SK-N-SH (cell line): ENCODE data around the gene NEURL3. TPM values are rescaled to one million over a fixed set of nuclear protein-coding genes. Genes with fewer than 3 reads are reported as not detected.

Experiments
- CTCF ChIA-PET: fragments of 300-600, 350-600 bp; formaldehyde crosslinking; extraction: SDS; loops from one replicate; lab custom pipeline; 2021; lab: Yijun Ruan, JAX
- POLR2A ChIA-PET: fragments of 350-600 bp; sonication (Branson Sonifier 250); formaldehyde crosslinking; extraction: SDS; loops from one replicate; lab custom pipeline; 2020; ENCODE audit warnings: antibody characterized with exemption, inconsistent platforms; lab: Yijun Ruan, JAX
- DNase-seq: peaks from one replicate; pipeline ENCODE4 v3.0.0; 2012
- H2AFZ ChIP-seq: fragments of 200-600 bp; sonication (generic); 2 replicates; pipeline ENCODE4 v1.8.1; 2016; ENCODE audit warnings: antibody characterized with exemption, mild to moderate bottlenecking, low read depth
- H3F3A ChIP-seq: fragments of 200-600 bp; sonication (generic); replicated peaks from 2 replicates; pipeline ENCODE3; 2016; ENCODE audit warnings: antibody characterized with exemption, mild to moderate bottlenecking; ENCODE audit not compliant: insufficient read depth
- H3K27ac ChIP-seq, 2 experiments: fragments of 200-500 bp in 1 of 2; fragments of 200-600 bp in 1 of 2; sonication (Bioruptor generic) in 1 of 2; sonication (generic), shearing (Covaris generic) in 1 of 2; 2 replicates each; pipeline versions ENCODE4 v1.5.1 to v1.6.1; 2014 to 2016; ENCODE audit warnings: low read depth in 2 of 2, inconsistent platforms in 1 of 2, low read length in 1 of 2, mild to moderate bottlenecking in 1 of 2, mixed read lengths in 1 of 2
- H3K27me3 ChIP-seq: fragments of 200-600 bp; sonication (generic), shearing (Covaris generic); 2 replicates; pipeline ENCODE4 v1.6.1; 2016; ENCODE audit warnings: mixed run types; ENCODE audit not compliant: insufficient read depth
- H3K36me3 ChIP-seq, 2 experiments: fragments of 200-500 bp in 1 of 2; fragments of 200-600 bp in 1 of 2; sonication (Bioruptor generic) in 1 of 2; sonication (generic) in 1 of 2; replicated peaks in 1 of 2; 2 replicates each; pipeline versions ENCODE3 to v1.5.1; 2014 to 2016; ENCODE audit warnings: low read length in 1 of 2, mild to moderate bottlenecking in 1 of 2; ENCODE audit not compliant: insufficient read depth in 2 of 2, control insufficient read depth in 1 of 2
- H3K4me1 ChIP-seq, 2 experiments: fragments of 200-500 bp in 1 of 2; fragments of 200-600 bp in 1 of 2; sonication (Bioruptor generic) in 1 of 2; sonication (generic), shearing (Covaris generic) in 1 of 2; 2 replicates each; pipeline versions ENCODE4 v1.5.1 to v1.6.1; 2014 to 2016; ENCODE audit warnings: low read depth in 1 of 2, low read length in 1 of 2, mixed run types in 1 of 2; ENCODE audit not compliant: insufficient read depth in 2 of 2, control insufficient read depth in 1 of 2
- H3K4me2 ChIP-seq: fragments of 200-600 bp; sonication (generic), shearing (Covaris generic); 2 replicates; pipeline ENCODE4 v1.6.1; 2017; ENCODE audit warnings: mixed run types
- H3K4me3 ChIP-seq, 2 experiments: fragments of 200-500 bp in 1 of 2; fragments of 200-600 bp in 1 of 2; sonication (Bioruptor generic) in 1 of 2; sonication (generic), shearing (Covaris generic) in 1 of 2; 2 replicates each; pipeline versions ENCODE4 v1.5.1 to v1.8.1; 2014 to 2016; ENCODE audit warnings: low read depth in 2 of 2, inconsistent platforms in 1 of 2, low read length in 1 of 2, mild to moderate bottlenecking in 1 of 2, mixed read lengths in 1 of 2, moderate library complexity in 1 of 2
- H3K79me2 ChIP-seq: fragments of 200-600 bp; sonication (generic); 2 replicates; pipeline ENCODE4 v1.8.1; 2017; ENCODE audit warnings: mild to moderate bottlenecking; ENCODE audit not compliant: insufficient read depth
- H3K9ac ChIP-seq: fragments of 200-600 bp; sonication (generic); 2 replicates; pipeline ENCODE4 v1.6.1; 2017; ENCODE audit warnings: mixed run types
- H3K9me2 ChIP-seq: fragments of 200-600 bp; sonication (generic); 2 replicates; pipeline ENCODE4 v1.6.1; 2017; ENCODE audit warnings: mixed run types
- H3K9me3 ChIP-seq: fragments of 200-600 bp; sonication (generic); 2 replicates; pipeline ENCODE4 v1.6.1; 2017; ENCODE audit warnings: mixed run types, mild to moderate bottlenecking, moderate library complexity
- H4K20me1 ChIP-seq: fragments of 200-600 bp; sonication (generic); 2 replicates; pipeline ENCODE4 v1.6.1; 2017; ENCODE audit warnings: mild to moderate bottlenecking, mixed run types; ENCODE audit not compliant: insufficient read depth
- CHD2 ChIP-seq: fragments of 150-350 bp; IDR thresholded peaks from 2 replicates; pipeline ENCODE4 v1.6.1; 2018; ENCODE audit warnings: low read length; ENCODE audit not compliant: partially characterized antibody
- ELF1 ChIP-seq: IDR thresholded peaks from 2 replicates; pipeline ENCODE4 v1.4.0; 2012
- EP300 ChIP-seq, 2 experiments: IDR thresholded peaks; 2 replicates each; pipeline versions ENCODE4 v1.4.0 to v1.6.1; 2012; ENCODE audit warnings: borderline replicate concordance in 1 of 2, low read depth in 1 of 2, low read length in 1 of 2
- EZH2phosphoT487 ChIP-seq: fragments of 200-600 bp; sonication (generic); IDR thresholded peaks from 2 replicates; pipeline ENCODE4 v1.6.1; 2017; ENCODE audit warnings: low read depth, mixed run types, mild to moderate bottlenecking, antibody characterized with exemption, moderate library complexity, borderline replicate concordance
- FOXM1 ChIP-seq: IDR thresholded peaks from 2 replicates; pipeline ENCODE4 v1.4.0; 2012; ENCODE audit warnings: low read depth, mild to moderate bottlenecking
- GATA2 ChIP-seq: sonication (generic); formaldehyde crosslinking; IDR thresholded peaks from 2 replicates; pipeline ENCODE4 v1.5.0; 2020; ENCODE audit warnings: mild to moderate bottlenecking, missing genetic modification reagents
- JUND ChIP-seq: IDR thresholded peaks from 2 replicates; pipeline ENCODE4 v1.4.0; 2012
- MXI1 ChIP-seq: IDR thresholded peaks from 2 replicates; pipeline ENCODE4 v1.6.1; 2012; ENCODE audit warnings: mild to moderate bottlenecking, low read depth, low read length, improper control_type of control experiment
- NRF1 ChIP-seq: IDR thresholded peaks from 2 replicates; pipeline ENCODE4 v1.6.1; 2012; ENCODE audit warnings: low read depth, mild to moderate bottlenecking, low read length
- POLR2AphosphoS5 ChIP-seq: IDR thresholded peaks from 2 replicates; pipeline ENCODE4 v1.6.1; 2012; ENCODE audit warnings: low read depth, low read length
- RXRA ChIP-seq: IDR thresholded peaks from 2 replicates; pipeline ENCODE4 v1.4.0; 2012; ENCODE audit warnings: low read depth, mild to moderate bottlenecking, borderline replicate concordance
- SMC3 ChIP-seq: IDR thresholded peaks from 2 replicates; pipeline ENCODE4 v1.6.1; 2012; ENCODE audit warnings: low read depth, low read length, improper control_type of control experiment
- TEAD4 ChIP-seq: IDR thresholded peaks from 2 replicates; pipeline ENCODE4 v1.4.0; 2012; ENCODE audit warnings: mild to moderate bottlenecking, borderline replicate concordance; ENCODE audit not compliant: insufficient read depth
- YY1 ChIP-seq: IDR thresholded peaks from 2 replicates; pipeline ENCODE4 v1.4.0; 2012; ENCODE audit warnings: low read depth, mild to moderate bottlenecking
- WGBS: methylation state at CpG from one replicate; pipeline ENCODE4 v1.1.6; 2017; ENCODE audit warnings: low lambda C conversion rate; 5-methylcytosine and 5-hydroxymethylcytosine counted together
- polyA plus RNA-seq, 3 experiments: library from polyadenylated mRNA; depleted of rRNA; stranded (reverse); fragments of >200 nt; gene quantifications; 2 replicates each; pipeline ENCODE4 v1.2.3, GENCODE V29; 2012
- TF ChIP-seq, protein P1 (sequence below): IDR thresholded peaks from 2 replicates; pipeline ENCODE4; 2012
- TF ChIP-seq, protein P2 (sequence below): fragments of 200-600 bp; sonication (generic); IDR thresholded peaks from 2 replicates; pipeline ENCODE4 v1.6.1; 2017; ENCODE audit warnings: antibody characterized with exemption, mild to moderate bottlenecking, moderate library complexity
- TF ChIP-seq, protein P3 (sequence below): fragments of 150-350 bp; IDR thresholded peaks from 2 replicates; pipeline ENCODE4 v1.6.1; 2017; ENCODE audit warnings: antibody characterized with exemption, low read length, low read depth, borderline replicate concordance
- TF ChIP-seq, protein P4 (sequence below): IDR thresholded peaks from 2 replicates; pipeline ENCODE4 v1.4.0; 2012; ENCODE audit warnings: low read depth, borderline replicate concordance

The NEURL3 gene
- polyA plus RNA-seq, 1 of the 3 experiments (the other 2 are of a cell fraction): 0.08 TPM

DNA sequence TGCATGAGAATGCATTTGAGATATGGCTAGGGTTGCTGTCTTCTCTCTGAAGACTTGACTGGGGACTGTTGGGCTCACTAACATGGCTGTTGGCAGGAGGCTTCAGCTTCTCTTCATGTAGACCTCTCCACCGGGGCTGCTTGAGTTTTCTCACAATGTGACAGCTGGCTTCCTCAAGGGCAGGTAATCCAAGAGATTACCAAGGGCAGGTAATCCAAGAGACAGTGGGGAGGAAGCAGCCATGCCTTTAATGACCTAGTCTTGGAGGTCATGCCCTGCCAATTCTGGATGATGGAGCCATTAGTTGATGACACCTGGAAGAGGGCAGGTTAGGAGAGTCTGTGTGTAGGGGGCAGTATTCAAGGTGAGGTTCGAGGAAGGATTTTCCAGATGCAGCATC is 40.5 kb downstream of the NEURL3 start:
- H3K9me3 ChIP-seq: no peaks in the 10 kb centered on the region
- H3K4me1 ChIP-seq: no peaks in the 10 kb centered on the region
- POLR2A ChIA-PET: no interaction called here
- no peak overlapping the region for H3K4me2 ChIP-seq
- no peak overlapping the region for H2AFZ ChIP-seq
- no peaks in the 10 kb centered on the region for H3K36me3 ChIP-seq
- no peak overlapping the region for H3K27ac ChIP-seq
- H3K9ac ChIP-seq: no peak overlapping the region
- H3K4me3 ChIP-seq: no peak overlapping the region
- H3K79me2 ChIP-seq: no peaks in the 10 kb centered on the region
- H3F3A ChIP-seq: no peaks in the 10 kb centered on the region
- H3K9me2 ChIP-seq: no peaks in the 10 kb centered on the region
- H3K27me3 ChIP-seq: no peaks in the 10 kb centered on the region; the same call in 1 of the 2 replicates
- TF ChIP-seq EZH2phosphoT487 (no peak), CHD2 (no peak), FOXM1 (no peak), TEAD4 (no peak), YY1 (no peak), GATA2 (CRISPR knock-in tag) (no peak), ELF1 (no peak), SMC3 (no peak), NRF1 (no peak), JUND (no peak)
- TF ChIP-seq, protein P1, sequence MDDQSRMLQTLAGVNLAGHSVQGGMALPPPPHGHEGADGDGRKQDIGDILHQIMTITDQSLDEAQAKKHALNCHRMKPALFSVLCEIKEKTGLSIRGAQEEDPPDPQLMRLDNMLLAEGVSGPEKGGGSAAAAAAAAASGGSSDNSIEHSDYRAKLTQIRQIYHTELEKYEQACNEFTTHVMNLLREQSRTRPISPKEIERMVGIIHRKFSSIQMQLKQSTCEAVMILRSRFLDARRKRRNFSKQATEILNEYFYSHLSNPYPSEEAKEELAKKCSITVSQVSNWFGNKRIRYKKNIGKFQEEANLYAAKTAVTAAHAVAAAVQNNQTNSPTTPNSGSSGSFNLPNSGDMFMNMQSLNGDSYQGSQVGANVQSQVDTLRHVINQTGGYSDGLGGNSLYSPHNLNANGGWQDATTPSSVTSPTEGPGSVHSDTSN: no peak
- TF ChIP-seq, protein P2, sequence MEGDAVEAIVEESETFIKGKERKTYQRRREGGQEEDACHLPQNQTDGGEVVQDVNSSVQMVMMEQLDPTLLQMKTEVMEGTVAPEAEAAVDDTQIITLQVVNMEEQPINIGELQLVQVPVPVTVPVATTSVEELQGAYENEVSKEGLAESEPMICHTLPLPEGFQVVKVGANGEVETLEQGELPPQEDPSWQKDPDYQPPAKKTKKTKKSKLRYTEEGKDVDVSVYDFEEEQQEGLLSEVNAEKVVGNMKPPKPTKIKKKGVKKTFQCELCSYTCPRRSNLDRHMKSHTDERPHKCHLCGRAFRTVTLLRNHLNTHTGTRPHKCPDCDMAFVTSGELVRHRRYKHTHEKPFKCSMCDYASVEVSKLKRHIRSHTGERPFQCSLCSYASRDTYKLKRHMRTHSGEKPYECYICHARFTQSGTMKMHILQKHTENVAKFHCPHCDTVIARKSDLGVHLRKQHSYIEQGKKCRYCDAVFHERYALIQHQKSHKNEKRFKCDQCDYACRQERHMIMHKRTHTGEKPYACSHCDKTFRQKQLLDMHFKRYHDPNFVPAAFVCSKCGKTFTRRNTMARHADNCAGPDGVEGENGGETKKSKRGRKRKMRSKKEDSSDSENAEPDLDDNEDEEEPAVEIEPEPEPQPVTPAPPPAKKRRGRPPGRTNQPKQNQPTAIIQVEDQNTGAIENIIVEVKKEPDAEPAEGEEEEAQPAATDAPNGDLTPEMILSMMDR: no peak
- CTCF ChIA-PET: no interaction called here
- 11% methylated on average over 2 of the region's 2 CpGs for WGBS
- no peak for DNase-seq
- no peaks in the 10 kb centered on the region for H4K20me1 ChIP-seq

DNA sequence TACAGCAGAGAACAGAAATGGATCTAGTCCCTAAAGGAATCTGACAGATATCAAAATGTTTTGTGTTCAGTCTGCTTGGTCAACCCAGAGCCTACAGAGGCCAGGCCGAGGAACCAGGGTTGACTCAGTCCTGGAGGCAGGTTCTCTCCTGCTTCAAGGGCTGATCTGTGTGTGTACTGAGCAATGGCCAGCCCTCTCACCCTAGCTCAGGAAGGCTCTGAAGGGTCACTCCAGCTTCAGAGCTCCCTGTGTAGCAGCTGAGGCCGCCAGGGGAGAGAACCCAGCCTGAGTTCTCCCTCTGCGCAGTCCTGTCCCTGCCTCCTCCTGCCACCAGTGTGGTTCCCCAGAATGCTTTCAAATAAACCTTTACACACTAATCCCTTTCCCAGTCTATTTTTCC is 41.1 kb downstream of the NEURL3 start:
- Histone ChIP-seq H3K27ac (no peak overlapping the region), H3K9ac (no peak overlapping the region), H3K4me1 (no peaks in the 10 kb centered on the region), H3F3A (no peaks in the 10 kb centered on the region), H4K20me1 (no peaks in the 10 kb centered on the region), H3K27me3 (no peaks in the 10 kb centered on the region; the same call in 1 of the 2 replicates), H3K4me2 (no peak overlapping the region), H3K4me3 (no peak overlapping the region), H3K9me3 (no peaks in the 10 kb centered on the region), H2AFZ (no peak overlapping the region), H3K36me3 (no peaks in the 10 kb centered on the region), H3K79me2 (no peaks in the 10 kb centered on the region), H3K9me2 (no peaks in the 10 kb centered on the region)
- no peak for DNase-seq
- TF ChIP-seq YY1 (no peak), MXI1 (no peak), ELF1 (no peak), EP300 (IDR thresholded peaks at IDR 0.05; ENCODE audit: borderline replicate concordance in 1 of 2, low read depth in 1 of 2, low read length in 1 of 2) (no peak), GATA2 (CRISPR knock-in tag) (no peak), SMC3 (no peak), RXRA (no peak), POLR2AphosphoS5 (no peak)
- TF ChIP-seq, protein P3, sequence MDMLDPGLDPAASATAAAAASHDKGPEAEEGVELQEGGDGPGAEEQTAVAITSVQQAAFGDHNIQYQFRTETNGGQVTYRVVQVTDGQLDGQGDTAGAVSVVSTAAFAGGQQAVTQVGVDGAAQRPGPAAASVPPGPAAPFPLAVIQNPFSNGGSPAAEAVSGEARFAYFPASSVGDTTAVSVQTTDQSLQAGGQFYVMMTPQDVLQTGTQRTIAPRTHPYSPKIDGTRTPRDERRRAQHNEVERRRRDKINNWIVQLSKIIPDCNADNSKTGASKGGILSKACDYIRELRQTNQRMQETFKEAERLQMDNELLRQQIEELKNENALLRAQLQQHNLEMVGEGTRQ: no peak
- TF ChIP-seq, protein P4, sequence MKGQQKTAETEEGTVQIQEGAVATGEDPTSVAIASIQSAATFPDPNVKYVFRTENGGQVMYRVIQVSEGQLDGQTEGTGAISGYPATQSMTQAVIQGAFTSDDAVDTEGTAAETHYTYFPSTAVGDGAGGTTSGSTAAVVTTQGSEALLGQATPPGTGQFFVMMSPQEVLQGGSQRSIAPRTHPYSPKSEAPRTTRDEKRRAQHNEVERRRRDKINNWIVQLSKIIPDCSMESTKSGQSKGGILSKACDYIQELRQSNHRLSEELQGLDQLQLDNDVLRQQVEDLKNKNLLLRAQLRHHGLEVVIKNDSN: no peak
- ChIA-PET POLR2A (no interaction called here), CTCF (no interaction called here)
- 39% methylated on average over 3 of the region's 3 CpGs for WGBS
